Loucy (cell line): ENCODE data around the gene GTF2IRD1.

ENCODE experiments used
- H2AFZ ChIP-seq: fragments of 200-600 bp; sonication (generic); 2 replicates; pipeline ENCODE4 v1.6.0; 2016; ENCODE audit warnings: antibody characterized with exemption, mild to moderate bottlenecking, low read length, moderate library complexity
- H3F3A ChIP-seq: fragments of 200-600 bp; 2 replicates; pipeline ENCODE4 v1.6.0; 2016; ENCODE audit warnings: antibody characterized with exemption, low read depth, mild to moderate bottlenecking
- H3K27me3 ChIP-seq: fragments of 200-600 bp; sonication (generic); 2 replicates; pipeline ENCODE4 v1.6.1; 2014; ENCODE audit warnings: low read length, mild to moderate bottlenecking; ENCODE audit not compliant: insufficient read depth, poor library complexity, severe bottlenecking
- H3K36me3 ChIP-seq: fragments of 200-600 bp; sonication (generic); 2 replicates; pipeline ENCODE4 v1.6.1; 2016; ENCODE audit warnings: low read length; ENCODE audit not compliant: insufficient read depth
- H3K4me1 ChIP-seq: fragments of 200-600 bp; sonication (generic); 2 replicates; pipeline ENCODE4 v1.5.1; 2014; ENCODE audit warnings: low read length, mild to moderate bottlenecking; ENCODE audit not compliant: insufficient read depth, poor library complexity, severe bottlenecking
- H3K4me2 ChIP-seq: fragments of 200-600 bp; sonication (generic); 2 replicates; pipeline ENCODE4 v1.6.0; 2014; ENCODE audit warnings: antibody characterized with exemption, low read length, low read depth, mild to moderate bottlenecking; ENCODE audit not compliant: poor library complexity, severe bottlenecking
- H3K4me3 ChIP-seq: fragments of 200-600 bp; sonication (generic); 2 replicates; pipeline ENCODE4 v1.5.1; 2014; ENCODE audit warnings: low read length, mild to moderate bottlenecking, mixed read lengths; ENCODE audit not compliant: poor library complexity, severe bottlenecking
- H3K79me2 ChIP-seq: fragments of 200-600 bp; sonication (generic); 2 replicates; pipeline ENCODE4 v1.6.1; 2014; ENCODE audit warnings: low read length; ENCODE audit not compliant: insufficient read depth
- H3K9ac ChIP-seq: fragments of 200-600 bp; sonication (generic); 2 replicates; pipeline ENCODE4 v1.6.0; 2014; ENCODE audit warnings: mild to moderate bottlenecking, low read depth, low read length, moderate library complexity; ENCODE audit not compliant: poor library complexity, severe bottlenecking
- H3K9me2 ChIP-seq: fragments of 200-600 bp; sonication (generic); replicated peaks from 2 replicates; pipeline ENCODE4 v1.6.1; 2016; ENCODE audit warnings: low read depth, low read length, mixed read lengths
- H3K9me3 ChIP-seq: fragments of 200-600 bp; sonication (generic); 2 replicates; pipeline ENCODE4 v1.6.1; 2014; ENCODE audit warnings: mild to moderate bottlenecking, antibody characterized with exemption, low read length, low read depth; ENCODE audit not compliant: insufficient read depth
- H4K20me1 ChIP-seq: fragments of 200-600 bp; sonication (generic); 2 replicates; pipeline ENCODE4 v1.6.0; 2014; ENCODE audit warnings: antibody characterized with exemption, low read length, mild to moderate bottlenecking; ENCODE audit not compliant: insufficient read depth, poor library complexity, severe bottlenecking
- CTCF ChIP-seq: fragments of 200-600 bp; sonication (generic); conservative IDR thresholded peaks from 2 replicates; pipeline ENCODE4 v1.5.1; 2014; ENCODE audit warnings: mild to moderate bottlenecking, antibody characterized with exemption, low read length
- EZH2phosphoT487 ChIP-seq: fragments of 200-600 bp; IDR thresholded peaks from 2 replicates; pipeline ENCODE4 v1.6.1; 2018; ENCODE audit warnings: antibody characterized with exemption, mild to moderate bottlenecking, moderate library complexity, borderline replicate concordance

GTF2IRD1 gene

GRCh38 chr7:74405191-74405898, 48.4 kb upstream of the GTF2IRD1 start:
- no peaks in the 10 kb centered on the region for H3K9me2 ChIP-seq
- no peaks in the 10 kb centered on the region for H3K79me2 ChIP-seq
- H3K4me3 ChIP-seq = no peak overlapping the region
- no peaks in the 10 kb centered on the region for H4K20me1 ChIP-seq
- TF ChIP-seq EZH2phosphoT487 = no peak
- peak; percentile 71 for TF ChIP-seq CTCF
- H3K27me3 ChIP-seq = no peaks in the 10 kb centered on the region
- H3K4me1 ChIP-seq = no peaks in the 10 kb centered on the region
- no peak overlapping the region for H3K9ac ChIP-seq
- H3K4me2 ChIP-seq = no peak overlapping the region
- H3F3A ChIP-seq = no peaks in the 10 kb centered on the region
- no peak overlapping the region for H2AFZ ChIP-seq
- no peaks in the 10 kb centered on the region for H3K9me3 ChIP-seq
- peaks cover 5% of the 10 kb centered on the region; the same call in 1 of the 2 replicates for H3K36me3 ChIP-seq

DNA sequence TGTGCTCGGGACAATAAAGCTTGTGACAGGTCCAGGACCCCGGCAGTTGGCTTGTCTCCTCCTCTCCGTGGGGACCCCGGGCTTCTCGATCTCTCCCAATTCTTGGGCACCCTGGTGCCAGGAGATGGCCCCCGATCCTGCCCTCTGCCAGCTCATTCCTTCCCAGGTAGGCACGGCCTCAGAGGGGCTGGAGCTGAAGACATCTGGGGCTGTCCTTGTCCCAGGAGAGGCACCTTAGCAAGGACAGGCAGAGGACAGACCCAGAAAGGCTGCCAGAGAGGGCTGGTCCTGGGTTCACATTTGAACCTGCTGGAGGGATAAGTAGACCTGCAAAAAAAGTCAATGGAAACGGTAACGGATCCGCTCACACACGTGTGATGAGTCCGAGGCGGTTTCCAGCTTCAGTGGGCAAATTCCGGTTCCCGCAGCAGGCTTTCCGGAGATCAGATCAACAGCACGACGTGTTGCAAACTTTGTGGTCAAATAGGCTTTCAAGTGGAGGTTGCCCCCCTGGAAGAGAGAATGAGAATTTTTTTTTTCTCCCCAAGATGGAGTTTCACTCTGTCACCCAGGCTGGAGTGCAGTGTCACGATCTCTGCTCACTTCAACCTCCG, 47.7 kb upstream of the GTF2IRD1 start:
- H3K4me2 ChIP-seq = no peak overlapping the region
- no peaks in the 10 kb centered on the region; the same call in 1 of the 2 replicates for H3K36me3 ChIP-seq
- TF ChIP-seq CTCF (no peak), EZH2phosphoT487 (no peak)
- H3K4me1 ChIP-seq = no peaks in the 10 kb centered on the region
- H3K9me2 ChIP-seq = no peaks in the 10 kb centered on the region
- no peaks in the 10 kb centered on the region for H4K20me1 ChIP-seq
- H3K27me3 ChIP-seq = no peaks in the 10 kb centered on the region
- H3F3A ChIP-seq = no peaks in the 10 kb centered on the region
- H3K79me2 ChIP-seq = no peaks in the 10 kb centered on the region
- no peak overlapping the region for H3K4me3 ChIP-seq
- no peak overlapping the region for H3K9ac ChIP-seq
- no peaks in the 10 kb centered on the region for H3K9me3 ChIP-seq
- no peak overlapping the region for H2AFZ ChIP-seq

DNA sequence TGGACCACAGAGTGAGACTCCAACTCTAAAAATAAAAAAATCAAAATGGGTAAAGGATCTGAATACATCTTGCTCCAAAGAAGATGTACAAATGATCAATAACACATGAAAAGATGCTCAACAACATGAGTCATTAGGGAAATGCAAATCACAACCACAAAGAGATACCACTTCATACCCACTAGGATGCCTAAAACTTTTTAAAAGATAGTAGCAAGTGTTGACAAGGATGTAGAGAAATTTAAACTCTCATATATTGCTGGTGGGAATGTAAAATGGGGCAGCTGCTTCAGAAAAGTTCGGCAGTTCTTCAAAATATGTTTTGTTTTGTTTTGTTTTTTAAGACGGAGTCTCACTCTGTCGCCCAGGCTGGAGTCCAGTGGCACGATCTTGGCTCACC, 45.7 kb upstream of the GTF2IRD1 start:
- H3K9me3 ChIP-seq = no peaks in the 10 kb centered on the region
- H3K4me3 ChIP-seq = no peak overlapping the region
- H3K9me2 ChIP-seq = no peaks in the 10 kb centered on the region
- H3F3A ChIP-seq = no peaks in the 10 kb centered on the region
- no peaks in the 10 kb centered on the region; the same call in 1 of the 2 replicates for H3K36me3 ChIP-seq
- no peak overlapping the region for H2AFZ ChIP-seq
- H3K27me3 ChIP-seq = no peaks in the 10 kb centered on the region
- H3K79me2 ChIP-seq = no peaks in the 10 kb centered on the region
- H3K4me1 ChIP-seq = no peaks in the 10 kb centered on the region
- no peaks in the 10 kb centered on the region for H4K20me1 ChIP-seq
- TF ChIP-seq EZH2phosphoT487 (no peak), CTCF (no peak)
- H3K4me2 ChIP-seq = no peak overlapping the region
- no peak overlapping the region for H3K9ac ChIP-seq
